H9 (cell line): ENCODE results near the gene GALR1. TPM values are rescaled to one million over a fixed set of nuclear protein-coding genes. Genes with fewer than 3 reads are reported as not detected.

Experiments used
- DNase-seq: peaks from one replicate; pipeline ENCODE4 v3.0.0-alpha.2; 2017
- H2AFZ ChIP-seq: one replicate; pipeline ENCODE4 v1.6.1; 2013; ENCODE audit warnings: mild to moderate bottlenecking, low read length, control low read depth, moderate library complexity
- H2AK5ac ChIP-seq: 2 replicates; pipeline ENCODE4 v1.6.1; 2013; ENCODE audit warnings: low read length, control low read depth, mixed read lengths; ENCODE audit not compliant: insufficient read length
- H2BK120ac ChIP-seq: one replicate; pipeline ENCODE4 v1.6.1; 2013; ENCODE audit warnings: low read depth, mild to moderate bottlenecking, low read length, control low read depth, inconsistent platforms; ENCODE audit not compliant: poor library complexity, severe bottlenecking
- H2BK12ac ChIP-seq: 2 replicates; pipeline ENCODE4 v1.6.1; 2013; ENCODE audit warnings: low read length, control low read depth, mixed read lengths, low read depth; ENCODE audit not compliant: insufficient read length
- H2BK15ac ChIP-seq: 2 replicates; pipeline ENCODE4 v1.6.1; 2013; ENCODE audit warnings: low read depth, low read length, control low read depth
- H2BK20ac ChIP-seq: one replicate; pipeline ENCODE4 v1.6.1; 2013; ENCODE audit warnings: low read depth, mild to moderate bottlenecking, low read length, control low read depth, inconsistent platforms; ENCODE audit not compliant: poor library complexity, severe bottlenecking
- H2BK5ac ChIP-seq: 2 replicates; pipeline ENCODE4 v1.6.1; 2013; ENCODE audit warnings: low read length, control low read depth, mixed read lengths; ENCODE audit not compliant: insufficient read length
- H3K14ac ChIP-seq: 2 replicates; pipeline ENCODE4 v1.6.1; 2013; ENCODE audit warnings: low read length, control low read depth; ENCODE audit not compliant: insufficient read depth
- H3K18ac ChIP-seq: 2 replicates; pipeline ENCODE4 v1.6.1; 2013; ENCODE audit warnings: low read depth, mild to moderate bottlenecking, mixed read lengths, low read length, control low read depth; ENCODE audit not compliant: insufficient read length
- H3K23ac ChIP-seq: 2 replicates; pipeline ENCODE4 v1.6.1; 2013; ENCODE audit warnings: low read length, control low read depth, mixed read lengths, low read depth; ENCODE audit not compliant: insufficient read length
- H3K23me2 ChIP-seq: 2 replicates; pipeline ENCODE4 v1.6.1; 2013; ENCODE audit warnings: low read depth, mild to moderate bottlenecking, mixed read lengths, low read length, control low read depth; ENCODE audit not compliant: insufficient read length, poor library complexity, severe bottlenecking
- H3K27ac ChIP-seq: 2 replicates; pipeline ENCODE4 v1.5.1; 2013; ENCODE audit warnings: low read length, control low read depth, mixed read lengths, low read depth; ENCODE audit not compliant: insufficient read length
- H3K27me3 ChIP-seq: 2 replicates; pipeline ENCODE4 v1.6.1; 2013; ENCODE audit warnings: low read length, control low read depth, inconsistent platforms; ENCODE audit not compliant: insufficient read depth
- H3K4ac ChIP-seq: 2 replicates; pipeline ENCODE4 v1.6.1; 2013; ENCODE audit warnings: low read depth, mild to moderate bottlenecking, control low read depth, inconsistent platforms, low read length, moderate library complexity
- H3K4me1 ChIP-seq: 2 replicates; pipeline ENCODE4 v1.6.1; 2013; ENCODE audit warnings: low read length, control low read depth, inconsistent platforms; ENCODE audit not compliant: insufficient read depth
- H3K4me2 ChIP-seq: 2 replicates; pipeline ENCODE4 v1.6.1; 2013; ENCODE audit warnings: low read length, control low read depth, mixed read lengths; ENCODE audit not compliant: insufficient read length, insufficient read depth
- H3K56ac ChIP-seq: 2 replicates; pipeline ENCODE4 v1.6.1; 2013; ENCODE audit warnings: low read depth, mild to moderate bottlenecking, mixed read lengths, low read length, control low read depth; ENCODE audit not compliant: insufficient read length
- H3K79me1 ChIP-seq: 2 replicates; pipeline ENCODE4 v1.6.1; 2013; ENCODE audit warnings: low read depth, mild to moderate bottlenecking, moderate library complexity, low read length, control low read depth, inconsistent platforms; ENCODE audit not compliant: insufficient read depth, poor library complexity, severe bottlenecking
- H3K79me2 ChIP-seq: 2 replicates; pipeline ENCODE4 v1.6.1; 2013; ENCODE audit warnings: low read length, control low read depth, inconsistent platforms; ENCODE audit not compliant: insufficient read depth
- H3K9ac ChIP-seq: 2 replicates; pipeline ENCODE4 v1.6.1; 2013; ENCODE audit warnings: low read length, control low read depth, mixed read lengths; ENCODE audit not compliant: insufficient read length; ENCODE audit errors: extremely low read depth
- H3K9me3 ChIP-seq: one replicate; pipeline ENCODE4 v1.6.1; 2013; ENCODE audit warnings: low read depth, low read length, inconsistent platforms; ENCODE audit not compliant: control insufficient read depth
- H3T11ph ChIP-seq: one replicate; pipeline ENCODE4 v1.6.1; 2013; ENCODE audit warnings: mild to moderate bottlenecking, low read length, control low read depth, inconsistent platforms
- H4K20me1 ChIP-seq: one replicate; pipeline ENCODE4 v1.6.1; 2013; ENCODE audit not compliant: control insufficient read depth, insufficient read length, insufficient read depth
- H4K5ac ChIP-seq: 2 replicates; pipeline ENCODE4 v1.6.1; 2013; ENCODE audit warnings: low read depth, mild to moderate bottlenecking, mixed read lengths, low read length, control low read depth; ENCODE audit not compliant: insufficient read length
- H4K8ac ChIP-seq: replicated peaks from 2 replicates; pipeline ENCODE4 v1.6.1; 2013; ENCODE audit warnings: low read length, control low read depth, mixed read lengths, low read depth; ENCODE audit not compliant: insufficient read length
- H4K91ac ChIP-seq: 2 replicates; pipeline ENCODE4 v1.6.1; 2013; ENCODE audit warnings: low read depth, mild to moderate bottlenecking, moderate library complexity, mixed read lengths, low read length, control low read depth; ENCODE audit not compliant: insufficient read length
- H3K27ac Mint-ChIP-seq, 3 experiments: 2 replicates in 2 of 3; 3 replicates in 1 of 3; pipeline ENCODE4 v1.8.0; 2020 to 2021; ENCODE audit warnings: mixed read lengths in 3 of 3, mild to moderate bottlenecking in 1 of 3, moderate library complexity in 1 of 3
- H3K27me3 Mint-ChIP-seq: 2 replicates; pipeline ENCODE4 v1.8.0; 2021; ENCODE audit warnings: low read depth, mild to moderate bottlenecking, moderate library complexity, mixed read lengths
- H3K36me3 Mint-ChIP-seq, 3 experiments: 2 replicates in 2 of 3; 3 replicates in 1 of 3; pipeline ENCODE4 v1.8.0; 2020 to 2021; ENCODE audit warnings: low read depth in 3 of 3, mixed read lengths in 3 of 3; ENCODE audit not compliant: insufficient read depth in 1 of 3
- H3K4me1 Mint-ChIP-seq, 2 experiments: 2 replicates each; pipeline ENCODE4 v1.8.0; 2020; ENCODE audit warnings: mixed read lengths in 2 of 2
- H3K4me3 Mint-ChIP-seq, 2 experiments: 2 replicates in 1 of 2; 3 replicates in 1 of 2; pipeline ENCODE4 v1.8.0; 2020 to 2021; ENCODE audit warnings: mild to moderate bottlenecking in 2 of 2, mixed read lengths in 2 of 2, moderate library complexity in 1 of 2
- H3K9me3 Mint-ChIP-seq, 2 experiments: 2 replicates in 1 of 2; 3 replicates in 1 of 2; pipeline ENCODE4 v1.8.0; 2020; ENCODE audit warnings: mild to moderate bottlenecking in 2 of 2, mixed read lengths in 2 of 2, moderate library complexity in 1 of 2
- WGBS: extraction: QIAGEN DNeasy Blood & Tissue Kit; methylation state at CpG from one replicate; pipeline ENCODE4 v1.1.7; 2013; ENCODE audit warnings: missing lambda C conversion rate, low lambda C conversion rate, mixed read lengths; ENCODE audit not compliant: insufficient read length; ENCODE audit errors: extremely low coverage; 5-methylcytosine and 5-hydroxymethylcytosine counted together
- total RNA-seq: library from RNA; stranded (reverse); gene quantifications from 2 replicates; pipeline ENCODE4 v1.2.1, GENCODE V29; 2021
- TF ChIP-seq, protein P1 (sequence below): fragments of 200-600 bp; sonication (generic); conservative IDR thresholded peaks from 3 replicates; pipeline ENCODE4 v1.8.0; 2021; ENCODE audit warnings: antibody characterized with exemption, mild to moderate bottlenecking

GALR1 gene
- total RNA-seq, 1 experiment from 2014 or later: 0.07 TPM

- no peak overlapping the region for H3K9ac ChIP-seq
- H3K56ac ChIP-seq: no peak overlapping the region
- Mint-ChIP-seq H3K36me3 (no peaks in the 10 kb centered on the region), H3K4me3 (no peak overlapping the region), H3K27ac (no peak overlapping the region), H3K4me1 (no peaks in the 10 kb centered on the region), H3K27me3 (peaks cover 2% of the 10 kb centered on the region; the same call in 1 of the 2 replicates), H3K9me3 (no peaks in the 10 kb centered on the region)
- no peak overlapping the region for H2BK20ac ChIP-seq
- no peak overlapping the region for H3K23ac ChIP-seq
- H2BK12ac ChIP-seq: no peak overlapping the region
- no peak overlapping the region for H3K18ac ChIP-seq
- no peaks in the 10 kb centered on the region for H3K79me1 ChIP-seq
- no peak overlapping the region for H4K5ac ChIP-seq
- WGBS: no CpG with 5 or more reads among the region's 12 CpGs
- no peak overlapping the region for H3K4ac ChIP-seq
- no peak for DNase-seq
- H3K9me3 ChIP-seq: no peaks in the 10 kb centered on the region
- TF ChIP-seq, protein P1, sequence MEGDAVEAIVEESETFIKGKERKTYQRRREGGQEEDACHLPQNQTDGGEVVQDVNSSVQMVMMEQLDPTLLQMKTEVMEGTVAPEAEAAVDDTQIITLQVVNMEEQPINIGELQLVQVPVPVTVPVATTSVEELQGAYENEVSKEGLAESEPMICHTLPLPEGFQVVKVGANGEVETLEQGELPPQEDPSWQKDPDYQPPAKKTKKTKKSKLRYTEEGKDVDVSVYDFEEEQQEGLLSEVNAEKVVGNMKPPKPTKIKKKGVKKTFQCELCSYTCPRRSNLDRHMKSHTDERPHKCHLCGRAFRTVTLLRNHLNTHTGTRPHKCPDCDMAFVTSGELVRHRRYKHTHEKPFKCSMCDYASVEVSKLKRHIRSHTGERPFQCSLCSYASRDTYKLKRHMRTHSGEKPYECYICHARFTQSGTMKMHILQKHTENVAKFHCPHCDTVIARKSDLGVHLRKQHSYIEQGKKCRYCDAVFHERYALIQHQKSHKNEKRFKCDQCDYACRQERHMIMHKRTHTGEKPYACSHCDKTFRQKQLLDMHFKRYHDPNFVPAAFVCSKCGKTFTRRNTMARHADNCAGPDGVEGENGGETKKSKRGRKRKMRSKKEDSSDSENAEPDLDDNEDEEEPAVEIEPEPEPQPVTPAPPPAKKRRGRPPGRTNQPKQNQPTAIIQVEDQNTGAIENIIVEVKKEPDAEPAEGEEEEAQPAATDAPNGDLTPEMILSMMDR: no peak
- no peak overlapping the region for H2BK120ac ChIP-seq
- H2AK5ac ChIP-seq: no peak overlapping the region
- no peak overlapping the region for H3K4me2 ChIP-seq
- no peak overlapping the region for H2BK5ac ChIP-seq
- no peaks in the 10 kb centered on the region for H4K20me1 ChIP-seq
- H3K14ac ChIP-seq: no peak overlapping the region
- no peaks in the 10 kb centered on the region for H3K4me1 ChIP-seq
- H3K79me2 ChIP-seq: no peaks in the 10 kb centered on the region
- H3T11ph ChIP-seq: no peak overlapping the region
- H4K8ac ChIP-seq: no peak overlapping the region
- H3K27me3 ChIP-seq: no peaks in the 10 kb centered on the region
- H2AFZ ChIP-seq: no peak overlapping the region
- H3K23me2 ChIP-seq: peaks cover 4% of the 10 kb centered on the region
- no peak overlapping the region for H4K91ac ChIP-seq
- no peak overlapping the region for H2BK15ac ChIP-seq
- no peak overlapping the region for H3K27ac ChIP-seq
These were observed 46.6 kb upstream of the GALR1 start for GRCh38 chr18:77203071-77203470.
